Measurements from ENCODE around the gene DFFB.

- TF ChIP-seq SP2 (tag by site-specific recombination; IDR thresholded peaks at IDR 0.05) (no peak), REST (tag by site-specific recombination; IDR thresholded peaks at IDR 0.05) (no peak), CTCF (tag by site-specific recombination; IDR thresholded peaks at IDR 0.05) (no peak), ZNF274 (IDR thresholded peaks at IDR 0.05; ENCODE audit: low read length) (no peak), ZNF274 (tag by site-specific recombination; IDR thresholded peaks at IDR 0.05; ENCODE audit: borderline replicate concordance) (no peak), ZBTB20 (tag by site-specific recombination; IDR thresholded peaks at IDR 0.05) (no peak), ZNF664 (tag by site-specific recombination; IDR thresholded peaks at IDR 0.05) (no peak), YY1 (tag by site-specific recombination; IDR thresholded peaks at IDR 0.05) (no peak), ZNF121 (tag by site-specific recombination; IDR thresholded peaks at IDR 0.05) (no peak)
Measured at GRCh38 chr1:3895279-3895950, 38.1 kb downstream of the DFFB start.

Data from HEK293 (cell line).